ENCODE results near the gene BRD7.

Gene BRD7

DNA sequence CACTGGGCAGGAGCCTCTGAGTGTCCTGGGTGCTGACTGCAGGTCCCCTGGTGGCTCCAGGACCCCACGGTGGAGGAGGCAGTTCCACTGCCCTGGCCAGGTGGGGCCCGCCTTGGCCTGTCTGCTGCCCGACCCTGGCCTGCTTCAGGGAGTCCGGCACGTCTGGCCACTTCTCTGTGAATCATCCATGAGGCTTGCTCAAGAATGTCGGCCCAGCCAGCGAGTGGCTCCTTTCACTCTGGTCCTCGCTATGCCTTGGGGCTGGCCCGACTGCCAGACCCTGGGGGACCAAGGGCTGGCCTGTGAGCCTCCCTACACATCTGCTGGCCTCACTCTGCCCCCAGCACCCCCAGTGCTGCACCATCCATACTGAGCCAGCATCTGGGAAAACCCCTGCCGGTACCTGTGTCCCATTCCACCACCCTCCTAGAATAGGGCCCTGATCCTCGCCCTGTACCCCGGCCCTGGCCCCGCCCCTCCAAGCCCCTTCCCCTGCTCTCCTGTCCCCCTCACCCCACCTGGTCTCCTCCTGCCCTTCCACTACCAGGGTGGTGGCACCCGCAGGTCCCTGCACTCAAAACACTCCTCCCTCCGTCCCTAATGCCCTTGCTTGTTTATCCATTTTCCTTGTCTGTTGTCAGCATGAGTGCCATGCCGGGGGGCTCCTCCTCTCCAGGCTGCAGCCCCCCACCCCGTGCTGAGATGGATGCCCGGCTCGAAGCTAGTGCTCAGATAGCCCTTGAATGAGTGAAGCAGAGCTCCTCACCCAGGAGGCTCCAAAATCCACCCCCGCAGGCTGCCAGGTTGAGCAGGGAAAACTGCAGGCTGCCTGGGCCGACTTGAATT lies 66.9 kb downstream of the BRD7 start:
- no peak for DNase-seq

DNA sequence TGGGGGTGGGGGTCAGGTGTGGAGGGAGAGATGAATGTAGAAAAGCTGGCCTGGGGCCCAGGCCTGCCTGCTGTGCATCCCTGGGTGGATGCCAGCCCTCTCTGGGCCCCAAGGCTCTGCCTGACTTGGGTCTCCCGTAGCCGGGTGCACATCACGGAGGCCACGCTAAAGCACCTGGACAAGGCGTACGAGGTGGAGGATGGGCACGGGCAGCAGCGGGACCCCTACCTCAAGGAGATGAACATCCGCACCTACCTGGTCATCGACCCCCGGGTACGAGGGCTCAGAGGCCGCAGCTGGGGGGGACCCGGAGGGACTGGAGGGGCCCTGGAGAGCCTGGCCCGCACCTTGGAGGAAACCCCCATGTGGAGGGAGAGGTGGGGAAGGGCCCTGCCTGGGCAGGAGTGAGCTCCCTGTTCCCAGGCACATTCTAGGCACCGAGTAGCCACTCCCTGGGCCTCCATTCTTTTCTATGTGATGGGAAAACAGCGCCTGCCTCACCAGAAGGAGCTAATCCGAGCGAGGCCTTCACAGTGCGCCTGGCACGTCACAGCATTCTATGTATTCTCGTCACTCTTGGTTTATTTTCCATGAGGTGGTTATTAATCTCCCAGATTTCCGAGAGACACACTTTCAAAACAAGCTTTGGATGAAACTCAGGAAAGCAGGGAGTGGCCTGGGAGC lies 67.7 kb downstream of the BRD7 start:
- DNase-seq, result no peak

DNA sequence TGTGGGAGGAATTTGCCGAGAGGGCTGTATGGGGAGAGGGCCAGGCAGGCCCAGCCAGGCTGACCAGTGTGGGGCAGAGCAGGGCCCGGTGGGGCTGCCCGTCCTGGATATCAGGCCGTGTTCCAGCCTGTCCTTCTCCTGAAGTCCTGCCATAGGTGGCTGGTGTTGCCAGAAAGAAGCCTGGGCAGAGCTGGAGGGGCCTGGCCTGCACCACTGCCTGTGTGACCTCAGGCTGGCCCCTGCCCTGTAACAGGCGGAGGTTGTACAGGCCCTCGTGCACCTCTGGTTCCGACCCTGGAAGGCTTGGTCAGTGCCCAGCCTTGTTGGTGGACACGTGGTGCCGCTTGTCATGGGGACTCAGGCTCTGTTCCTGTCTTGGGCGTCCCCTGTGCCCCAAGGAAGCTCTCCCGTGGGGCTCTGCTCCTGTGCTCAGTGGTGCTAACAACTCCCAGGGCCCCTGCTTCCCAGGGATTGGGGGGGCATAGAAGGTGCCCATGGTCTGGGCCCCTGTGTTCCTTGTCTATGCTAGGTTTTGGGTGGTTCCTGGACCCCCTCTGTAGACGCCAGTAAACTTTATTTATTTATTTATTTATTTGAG lies 69.2 kb downstream of the BRD7 start:
- no peak for DNase-seq

DNA sequence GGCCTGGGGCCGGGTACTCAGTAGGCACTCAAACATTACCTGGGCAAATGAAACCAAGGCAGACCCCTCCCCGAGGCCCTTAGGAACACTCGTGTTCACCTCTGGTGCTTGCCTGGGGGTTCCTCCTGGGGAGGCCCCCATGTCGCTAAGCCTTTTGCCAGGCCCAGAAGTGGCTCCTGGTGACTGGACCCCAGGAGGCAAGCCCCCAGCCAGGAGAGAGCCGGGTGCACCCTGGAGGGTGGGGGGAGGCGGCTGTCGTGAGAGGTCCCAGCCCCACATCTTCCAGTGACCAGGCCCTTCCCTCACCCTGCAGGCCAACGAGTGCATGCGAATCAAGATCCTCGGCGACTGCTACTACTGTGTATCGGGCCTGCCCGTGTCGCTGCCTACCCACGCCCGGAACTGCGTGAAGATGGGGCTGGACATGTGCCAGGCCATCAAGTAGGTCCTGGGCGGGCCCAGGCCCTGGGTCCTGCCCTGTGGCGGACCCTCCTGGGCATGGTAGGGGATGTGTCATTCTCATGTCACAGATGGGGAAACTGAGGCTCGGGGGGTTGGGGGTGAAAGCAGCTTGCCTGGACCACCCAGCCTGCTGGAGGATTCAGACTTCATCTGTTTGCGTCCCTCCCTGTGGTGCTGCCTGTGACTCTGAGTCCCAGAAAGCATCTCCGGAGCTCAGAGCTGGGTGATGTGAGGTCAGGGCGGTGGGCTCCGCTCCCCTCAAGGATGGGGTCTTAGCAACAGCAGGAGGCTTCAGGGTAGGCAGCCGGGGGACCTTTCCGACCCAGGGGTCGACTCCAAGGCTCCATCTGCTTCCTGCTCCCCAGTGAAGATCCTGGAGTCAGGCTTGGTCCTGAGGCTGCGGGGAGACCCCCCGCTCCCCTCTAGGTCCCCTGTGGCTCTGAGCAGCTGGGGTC lies 69.9 kb downstream of the BRD7 start:
- DNase-seq, result no peak

DNA sequence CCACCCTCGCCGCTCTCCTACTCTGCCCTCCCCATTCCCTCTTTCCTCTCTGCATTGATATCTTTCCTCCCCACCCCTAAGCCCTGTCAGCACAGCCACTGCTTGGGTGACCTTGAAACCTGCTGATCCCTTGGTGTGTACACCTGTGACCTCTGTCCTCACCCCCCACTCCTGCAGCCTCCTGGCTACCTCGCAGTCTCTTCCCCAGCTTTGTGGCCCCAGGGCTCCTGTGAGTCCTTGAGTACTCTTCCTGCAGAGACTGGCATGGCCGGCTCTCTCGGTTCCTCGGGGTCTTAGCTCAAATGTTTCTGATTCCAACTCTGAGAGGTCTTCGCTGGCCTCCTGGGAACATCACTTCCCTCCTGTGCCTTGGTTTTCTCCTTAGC lies 70.7 kb downstream of the BRD7 start:
- no peak for DNase-seq

DNA sequence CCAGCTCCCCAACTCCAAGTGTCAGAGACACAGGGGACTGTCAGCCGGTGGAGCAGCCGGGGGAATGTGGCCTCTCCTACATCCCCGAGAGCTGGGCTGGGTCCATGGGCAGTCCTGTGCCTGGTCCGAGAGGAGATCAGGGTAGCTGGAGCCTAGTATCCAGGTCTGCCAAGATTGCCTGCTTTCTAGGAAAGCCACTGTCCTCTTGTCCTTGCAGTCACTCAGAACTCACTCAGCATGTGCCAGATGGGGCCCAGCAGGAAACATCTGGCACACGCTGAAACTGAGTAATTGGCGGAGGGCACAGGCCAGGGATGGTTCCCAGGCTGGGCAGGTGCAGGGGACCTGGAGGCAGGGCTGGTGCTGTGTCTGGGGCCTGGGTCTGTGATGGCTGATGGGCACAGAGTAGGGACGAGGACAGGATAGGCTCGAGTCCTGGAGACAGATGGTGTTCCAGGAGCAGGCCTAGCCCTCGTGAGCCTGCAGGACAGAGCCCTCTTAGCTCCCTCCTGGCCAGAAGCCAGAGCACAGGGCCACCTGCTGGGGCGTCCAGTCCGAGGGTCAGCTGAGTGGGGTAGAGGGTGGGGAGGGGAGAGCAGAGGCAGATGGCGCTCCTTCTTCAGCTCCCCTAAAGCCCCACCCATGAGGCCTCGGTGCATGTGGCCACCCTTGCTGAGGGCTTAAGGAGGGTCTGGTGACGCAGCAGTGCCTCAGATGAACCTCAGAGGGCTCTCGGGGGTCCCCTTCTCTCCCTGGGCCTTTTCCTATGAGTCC lies 71.3 kb downstream of the BRD7 start:
- peak; percentile 0 for DNase-seq

DNA sequence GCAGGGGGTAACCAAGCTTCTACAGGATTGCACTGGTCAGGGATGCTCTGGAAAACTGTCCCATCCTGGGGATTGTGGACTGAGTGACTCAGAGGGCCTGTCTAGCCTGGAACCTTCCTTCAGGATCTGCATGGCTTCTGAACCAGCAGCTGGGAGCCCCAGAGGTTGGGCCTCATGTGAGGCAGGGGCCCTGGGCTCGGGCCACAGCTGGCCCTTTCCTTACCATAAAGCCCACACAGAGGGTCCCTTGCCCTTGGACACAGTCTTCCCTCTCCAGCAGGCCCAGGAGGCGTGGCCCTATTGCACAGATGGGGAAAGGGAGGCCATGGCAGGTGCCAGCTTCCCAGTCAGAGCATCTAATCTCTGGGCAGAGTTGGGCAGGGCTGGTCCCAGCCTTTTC lies 72.0 kb downstream of the BRD7 start:
- DNase-seq, result no peak

DNA sequence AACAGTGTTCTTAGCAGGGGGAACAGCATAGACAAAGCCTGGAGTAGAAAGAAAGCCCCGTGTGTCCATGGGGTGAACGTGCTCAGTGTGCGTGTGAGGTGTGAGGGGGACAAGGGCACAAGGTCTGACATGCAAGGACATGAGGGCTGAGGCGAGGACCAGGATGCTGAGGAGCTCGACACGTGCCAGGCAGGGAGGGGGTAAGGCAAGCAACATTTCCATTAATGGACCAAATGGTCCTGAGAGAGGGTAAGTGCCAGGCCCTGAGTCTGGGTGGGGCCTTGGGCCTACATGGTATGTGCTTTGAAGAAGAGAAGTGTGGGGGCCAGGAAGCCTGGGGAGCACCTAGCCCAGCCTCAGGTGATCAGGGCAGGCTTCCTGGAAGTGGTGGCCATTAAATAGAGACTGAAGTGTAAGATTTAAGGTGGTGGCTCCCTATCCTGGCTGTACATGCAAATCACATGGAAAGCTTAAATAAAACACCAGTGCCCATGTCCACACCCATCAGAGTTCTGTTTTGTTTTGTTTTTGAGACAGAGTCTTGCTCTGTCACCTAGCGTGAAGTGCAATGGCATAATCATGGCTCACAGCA lies 73.2 kb downstream of the BRD7 start:
- DNase-seq, result no peak

DNA sequence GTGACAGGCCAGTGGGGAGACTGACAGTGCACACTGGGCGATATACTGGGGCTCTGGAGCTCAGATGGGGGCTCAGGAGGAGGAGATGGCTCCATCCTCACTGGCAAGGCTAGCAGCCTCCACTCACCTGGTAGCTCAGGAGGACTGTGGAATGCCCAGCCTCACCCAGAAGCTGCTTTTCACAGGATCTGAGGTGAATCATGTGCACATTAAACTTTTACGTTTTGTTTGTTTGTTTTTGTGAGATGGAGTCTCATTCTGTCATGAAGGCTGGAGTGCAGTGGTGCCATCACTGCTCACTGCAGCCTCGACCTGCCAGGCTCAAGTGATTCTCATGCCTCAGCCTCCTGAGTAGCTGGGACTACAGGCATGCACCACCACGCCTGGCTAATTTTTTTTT lies 73.8 kb downstream of the BRD7 start:
- DNase-seq, result no peak

DNA sequence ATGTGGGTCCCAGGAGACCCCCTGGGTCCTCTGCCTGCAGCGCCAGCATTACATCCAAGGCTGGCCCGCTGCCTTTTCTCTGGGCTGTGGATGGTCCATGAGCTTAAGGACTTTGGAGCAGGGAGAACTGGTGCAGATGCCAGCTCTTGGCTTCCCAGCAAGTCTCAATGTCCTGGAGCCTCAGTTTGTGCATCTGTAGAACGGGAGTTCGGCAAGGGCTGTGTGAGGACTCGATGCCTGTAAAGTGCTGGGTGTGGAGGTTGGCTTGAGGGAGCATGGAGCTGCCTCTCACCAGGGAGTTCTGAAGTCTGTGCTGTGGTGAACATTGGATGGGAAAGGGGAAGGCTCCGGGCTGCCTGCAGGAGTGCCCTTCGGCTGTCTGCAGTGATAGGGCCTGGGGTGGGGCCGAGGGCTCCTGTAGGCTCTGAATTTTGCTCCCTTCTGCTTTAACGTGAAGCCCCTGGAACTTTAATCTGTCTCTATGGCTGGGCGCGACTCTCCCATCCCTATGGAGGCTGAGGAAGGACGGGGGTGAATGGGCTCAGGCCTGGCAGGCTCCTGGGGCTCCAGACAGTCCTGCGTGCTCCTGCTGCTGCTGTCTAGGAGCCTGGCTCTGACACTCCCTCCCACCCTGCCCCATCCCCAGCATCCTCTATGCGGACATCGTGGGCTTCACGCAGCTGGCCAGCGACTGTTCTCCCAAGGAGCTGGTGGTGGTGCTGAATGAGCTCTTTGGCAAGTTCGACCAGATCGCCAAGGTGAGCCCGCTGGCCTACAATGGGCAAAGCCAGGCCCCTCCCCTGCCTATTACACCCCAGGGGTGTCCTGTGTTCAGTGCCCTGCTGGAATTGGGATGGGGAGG lies 74.6 kb downstream of the BRD7 start:
- DNase-seq, result no peak

DNA sequence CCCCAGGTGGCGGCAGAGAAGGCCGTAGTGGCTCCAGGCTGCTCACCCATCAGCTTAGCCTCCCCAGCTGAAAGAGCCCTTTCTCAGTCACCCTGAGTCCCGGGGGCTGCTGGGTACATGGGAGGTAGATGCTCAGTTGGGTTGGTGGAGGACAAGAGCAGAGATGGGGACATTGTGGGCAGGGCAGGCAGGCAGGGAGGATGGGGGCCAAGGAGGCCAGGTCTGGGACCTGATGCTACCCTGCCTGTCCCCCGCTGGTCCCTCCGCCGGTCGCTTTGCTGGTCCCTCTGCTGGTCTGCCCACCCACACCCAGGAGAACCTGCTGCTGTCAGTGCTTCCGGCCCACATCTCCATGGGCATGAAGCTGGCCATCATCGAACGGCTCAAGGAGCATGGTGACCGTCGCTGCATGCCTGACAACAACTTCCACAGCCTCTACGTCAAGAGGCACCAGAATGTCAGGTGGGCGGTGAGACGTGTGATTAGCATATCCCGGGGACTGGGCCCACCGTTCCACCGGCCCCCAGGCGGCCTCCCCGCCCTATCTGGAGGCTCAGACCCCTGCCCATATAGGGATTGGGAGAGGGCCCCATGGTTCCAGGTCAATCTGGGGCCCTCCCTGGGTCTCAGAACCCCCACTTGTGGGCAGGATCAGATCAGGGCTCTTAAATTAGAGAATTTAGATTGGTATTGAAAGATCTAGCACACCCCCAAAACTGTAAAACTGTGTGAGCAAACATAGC lies 75.6 kb downstream of the BRD7 start:
- no peak for DNase-seq

DNA sequence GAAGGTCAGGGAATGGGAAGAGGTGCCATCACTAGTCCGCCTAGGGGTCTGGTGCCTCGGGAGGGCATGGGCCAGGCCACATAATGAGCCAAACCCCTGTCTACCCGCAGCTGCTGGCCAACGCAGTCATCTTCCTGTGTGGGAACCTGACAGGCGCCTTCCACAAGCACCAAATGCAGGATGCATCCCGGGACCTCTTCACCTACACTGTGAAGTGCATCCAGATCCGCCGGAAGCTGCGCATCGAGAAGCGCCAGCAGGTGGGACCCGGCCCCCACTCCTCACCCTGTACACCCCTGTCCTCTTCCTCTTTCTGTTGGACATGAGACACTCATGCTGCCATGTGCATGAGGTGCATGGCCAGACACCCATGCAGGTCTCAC lies 76.2 kb downstream of the BRD7 start:
- no peak for DNase-seq

DNA sequence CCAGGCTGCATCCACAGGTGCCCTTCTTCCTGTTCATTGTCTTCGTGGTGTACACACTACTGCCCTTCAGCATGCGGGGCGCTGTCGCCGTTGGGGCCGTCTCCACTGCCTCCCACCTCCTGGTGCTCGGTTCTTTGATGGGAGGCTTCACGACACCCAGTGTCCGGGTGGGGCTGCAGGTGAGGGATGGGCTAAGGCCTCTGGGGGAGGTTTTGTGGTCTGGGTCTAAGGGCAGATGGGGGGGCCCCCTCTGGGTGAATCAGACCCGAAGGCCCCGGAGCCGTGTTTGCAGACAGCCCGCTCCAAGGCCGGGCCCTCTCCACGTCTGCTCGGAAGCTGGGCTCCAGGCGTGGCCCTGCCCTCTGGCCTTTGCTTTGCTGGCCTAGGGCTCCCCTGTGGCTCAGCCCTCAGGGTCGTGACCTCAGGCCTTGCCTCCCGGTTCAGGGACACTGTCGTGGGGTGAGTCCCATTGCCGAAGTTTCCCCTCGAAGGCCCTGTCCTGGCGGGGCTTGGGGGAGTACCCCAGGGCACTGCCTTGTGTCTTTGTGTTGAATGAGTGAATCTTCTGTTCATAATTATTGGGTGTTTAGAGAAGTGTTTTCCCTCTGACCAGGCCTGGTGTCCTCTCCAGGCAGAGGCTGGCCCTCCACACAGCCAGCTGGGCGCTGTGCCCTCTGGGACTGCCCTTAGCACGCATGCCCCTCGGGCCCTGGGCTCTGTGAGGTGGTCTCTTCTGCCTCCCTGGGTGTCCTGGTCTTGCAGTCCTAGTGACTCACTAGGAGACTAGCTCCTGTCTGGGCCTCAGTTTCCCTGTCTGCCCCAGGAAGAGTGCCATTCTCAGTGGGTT lies 76.8 kb downstream of the BRD7 start:
- no peak for DNase-seq

DNA sequence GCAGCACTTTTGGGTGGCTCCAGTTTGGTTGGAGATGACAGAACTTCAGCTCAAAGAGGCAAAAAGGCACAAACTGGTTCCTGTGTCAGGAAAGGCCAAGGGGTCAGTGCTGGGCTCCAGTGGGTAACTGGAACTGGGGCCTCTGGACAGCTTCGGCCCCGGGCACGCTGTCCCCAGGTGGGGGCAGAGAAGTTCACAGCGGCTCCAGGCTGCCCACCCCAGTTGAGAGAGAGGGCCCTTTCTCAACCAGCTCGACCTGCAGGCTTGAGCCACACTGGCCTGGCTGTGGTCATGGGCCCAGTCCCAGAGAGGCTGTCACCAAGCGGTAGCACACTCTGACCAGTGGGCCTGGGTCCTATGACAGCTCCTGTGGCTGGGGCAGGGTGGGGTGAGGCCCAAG lies 77.9 kb downstream of the BRD7 start:
- no peak for DNase-seq

DNA sequence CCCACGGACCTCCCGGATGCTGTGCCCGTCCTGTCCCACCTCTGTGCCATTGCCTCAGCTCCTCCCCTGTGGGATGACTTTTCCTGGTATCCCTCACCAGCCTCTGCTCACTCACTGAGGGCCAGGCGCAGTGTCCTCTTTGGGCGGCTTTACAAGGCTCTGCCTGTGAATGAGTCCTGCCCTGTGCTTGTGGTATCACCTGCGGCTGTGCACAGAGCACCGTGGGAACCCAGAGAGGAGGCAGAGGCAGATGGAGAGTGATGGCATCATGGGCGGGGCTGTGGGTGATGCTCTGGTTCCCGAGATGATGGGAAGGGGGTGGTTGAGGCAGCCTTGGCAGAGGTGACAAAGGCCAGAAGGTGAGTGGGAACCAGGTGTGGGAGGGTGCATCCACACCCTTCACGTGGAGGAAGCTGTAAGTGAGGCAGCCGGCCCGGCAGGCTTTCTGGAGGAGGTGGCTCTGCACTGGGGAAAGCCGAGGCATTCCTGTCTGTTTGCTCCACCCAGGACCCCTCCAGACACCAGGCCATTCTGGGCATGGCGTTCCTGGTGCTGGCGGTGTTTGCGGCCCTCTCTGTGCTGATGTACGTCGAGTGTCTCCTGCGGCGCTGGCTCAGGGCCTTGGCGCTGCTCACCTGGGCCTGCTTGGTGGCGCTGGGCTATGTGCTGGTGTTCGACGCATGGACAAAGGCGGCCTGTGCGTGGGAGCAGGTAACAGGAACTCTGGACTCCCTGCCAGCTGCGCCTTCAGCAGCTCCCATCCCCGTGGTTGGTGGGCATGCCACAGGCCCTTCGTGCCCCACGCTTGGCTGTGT lies 78.6 kb downstream of the BRD7 start:
- no peak for DNase-seq

DNA sequence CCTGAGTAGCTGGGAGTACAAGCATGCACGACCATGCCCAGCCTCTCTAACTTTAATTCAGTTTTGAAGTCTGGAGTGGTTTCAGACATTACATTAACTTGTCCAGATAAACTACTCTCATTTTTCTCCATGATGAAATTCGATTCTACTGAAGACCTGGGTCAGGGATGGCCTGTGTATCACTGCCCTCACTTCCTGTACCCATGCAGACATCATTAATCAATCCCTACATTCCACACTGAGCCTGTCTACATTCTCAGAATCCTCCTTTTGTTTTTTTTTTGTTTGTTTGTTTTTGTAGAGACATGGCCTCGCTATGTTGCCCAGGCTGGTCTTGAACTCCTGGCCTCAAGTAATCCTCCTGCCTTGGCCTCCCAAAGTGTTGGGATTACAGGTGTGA lies 79.9 kb downstream of the BRD7 start:
- DNase-seq, result no peak

DNA sequence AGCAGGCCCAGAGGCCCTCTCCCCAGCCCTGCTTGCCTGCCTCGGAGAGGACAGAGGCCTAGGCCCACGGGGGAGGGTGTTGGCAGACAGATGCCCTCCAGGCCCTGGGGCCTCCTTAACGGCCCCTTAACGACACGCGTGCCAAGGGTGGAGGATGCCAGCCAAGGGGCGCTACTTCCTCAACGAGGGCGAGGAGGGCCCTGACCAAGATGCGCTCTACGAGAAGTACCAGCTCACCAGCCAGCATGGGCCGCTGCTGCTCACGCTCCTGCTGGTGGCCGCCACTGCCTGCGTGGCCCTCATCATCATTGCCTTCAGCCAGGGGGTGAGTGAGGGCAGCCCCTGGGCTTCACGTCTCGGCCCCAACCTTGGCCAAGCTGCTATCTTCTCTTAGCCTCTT lies 80.8 kb downstream of the BRD7 start:
- DNase-seq, result no peak

DNA sequence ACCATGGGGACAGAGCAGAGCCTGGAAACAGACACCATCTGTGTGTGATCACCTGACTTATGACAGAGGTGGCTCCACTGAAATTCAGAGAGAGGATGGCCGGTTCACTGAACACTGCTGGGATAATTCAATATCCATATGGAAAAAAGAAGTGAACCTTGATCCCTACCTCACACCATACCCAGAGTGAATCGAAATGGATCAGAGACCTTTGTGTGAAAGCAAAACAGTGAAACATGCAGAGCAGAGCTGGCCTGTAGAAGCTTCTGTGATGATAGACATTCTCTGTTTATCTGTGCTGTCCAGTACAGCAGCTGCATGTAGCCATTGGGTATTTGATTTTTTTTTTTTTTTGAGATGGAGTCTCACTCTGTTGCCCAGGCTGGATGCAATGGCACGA lies 82.1 kb downstream of the BRD7 start:
- no peak for DNase-seq
